MG63 (cell line): ENCODE results near the gene NDUFC2. TPM values are rescaled to one million over a fixed set of nuclear protein-coding genes. Genes with fewer than 3 reads are reported as not detected.
"Not testable (repeated sequence)": the region's sequence is repeated elsewhere in the genome, so short reads cannot be mapped to it uniquely, and the experiment has no call there.

Experiments used
- DNase-seq: peaks from one replicate; pipeline ENCODE4 v3.0.0-alpha.2; 2020
- H3K27me3 ChIP-seq: fragments of 250-450 bp; sonication (Bioruptor Pico); 2 replicates; pipeline ENCODE4 v1.5.1; 2020; ENCODE audit warnings: mild to moderate bottlenecking, moderate library complexity
- H3K36me3 ChIP-seq: fragments of 250-450 bp; sonication (Bioruptor Pico); 2 replicates; pipeline ENCODE4 v1.5.1; 2020; ENCODE audit warnings: mild to moderate bottlenecking, moderate library complexity
- H3K4me3 ChIP-seq: fragments of 250-450 bp; sonication (Bioruptor Pico); 2 replicates; pipeline ENCODE4 v1.5.1; 2020; ENCODE audit warnings: mild to moderate bottlenecking, moderate library complexity
- H3K9me3 ChIP-seq: fragments of 250-450 bp; sonication (Bioruptor Pico); 2 replicates; pipeline ENCODE4 v1.5.1; 2020; ENCODE audit warnings: mild to moderate bottlenecking, moderate library complexity
- total RNA-seq: library from RNA; depleted of rRNA; stranded (reverse); fragments of >200 nt; shearing (Covaris generic); gene quantifications from 2 replicates; pipeline ENCODE4 v1.2.3, GENCODE V29; 2014; ENCODE audit warnings: low replicate concordance

The NDUFC2 gene
- total RNA-seq, 1 experiment from 2014 or later = 77.7 TPM

DNA sequence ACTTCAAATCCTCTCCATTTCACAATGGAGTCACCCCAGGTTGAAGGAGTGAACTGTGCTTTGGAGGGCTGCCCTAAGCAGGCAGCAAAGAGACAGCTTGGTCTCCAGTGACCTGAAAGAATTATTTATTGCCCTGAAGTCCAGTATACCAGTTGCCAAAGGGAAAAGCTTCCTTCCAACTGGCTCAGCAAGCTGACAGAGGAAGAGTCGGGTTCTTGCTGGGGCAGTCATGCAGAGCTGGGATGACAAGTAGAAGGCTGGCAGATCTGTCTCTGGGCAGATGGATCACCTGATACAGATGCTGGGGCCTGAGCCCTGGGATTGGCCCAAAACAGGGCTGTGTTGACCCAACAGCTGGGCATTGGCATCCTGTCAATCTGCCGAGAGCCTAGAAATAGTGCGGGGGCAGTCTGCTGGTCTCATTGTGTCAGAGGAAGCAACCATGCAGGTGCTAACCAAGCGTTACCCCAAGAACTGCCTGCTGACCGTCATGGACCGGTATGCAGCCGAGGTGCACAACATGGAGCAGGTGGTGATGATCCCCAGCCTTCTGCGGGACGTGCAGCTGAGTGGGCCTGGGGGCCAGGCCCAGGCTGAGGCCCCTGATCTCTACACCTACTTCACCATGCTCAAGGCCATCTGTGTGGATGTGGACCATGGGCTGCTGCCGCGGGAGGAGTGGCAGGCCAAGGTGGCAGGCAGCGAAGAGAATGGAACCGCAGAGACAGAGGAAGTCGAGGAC lies 16.1 kb downstream of the NDUFC2 start, which contains the start of gene THRSP:
Gene THRSP, plus strand, starts transcription at position 422 of the 742 bp plus-strand sequence. Its CDS starts 21 bp downstream, at position 443.
- Histone ChIP-seq H3K36me3 (peaks cover 12% of the 10 kb centered on the region), H3K9me3 (no peaks in the 10 kb centered on the region), H3K4me3 (no peak within 1 kb of the TSS), H3K27me3 (no peaks in the 10 kb centered on the region)
- DNase-seq = peak; percentile 11

DNA sequence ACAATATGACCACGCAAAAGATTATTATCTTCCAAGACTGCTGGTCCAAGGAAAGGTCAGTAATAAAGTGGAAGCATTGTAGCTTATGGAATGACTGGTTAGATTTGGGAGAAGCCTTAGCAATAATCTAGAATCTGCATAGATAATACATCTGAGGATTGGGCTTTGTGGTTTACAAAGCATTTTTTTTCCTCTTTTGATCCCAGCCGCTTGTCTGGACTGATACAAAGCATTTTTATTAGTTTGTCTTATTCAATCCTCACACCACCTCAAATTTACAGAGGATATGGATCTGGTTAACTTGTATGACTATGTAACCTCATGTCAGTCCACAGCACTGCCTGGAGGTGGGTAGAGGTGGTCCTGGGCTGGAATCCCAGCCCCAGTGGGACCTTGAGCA lies 17.0 kb downstream of the NDUFC2 start:
- no peak for DNase-seq
- Histone ChIP-seq H3K27me3 (no peaks in the 10 kb centered on the region), H3K4me3 (no peak overlapping the region), H3K9me3 (no peaks in the 10 kb centered on the region), H3K36me3 (peaks cover 4% of the 10 kb centered on the region; the same call in 1 of the 2 replicates)

DNA sequence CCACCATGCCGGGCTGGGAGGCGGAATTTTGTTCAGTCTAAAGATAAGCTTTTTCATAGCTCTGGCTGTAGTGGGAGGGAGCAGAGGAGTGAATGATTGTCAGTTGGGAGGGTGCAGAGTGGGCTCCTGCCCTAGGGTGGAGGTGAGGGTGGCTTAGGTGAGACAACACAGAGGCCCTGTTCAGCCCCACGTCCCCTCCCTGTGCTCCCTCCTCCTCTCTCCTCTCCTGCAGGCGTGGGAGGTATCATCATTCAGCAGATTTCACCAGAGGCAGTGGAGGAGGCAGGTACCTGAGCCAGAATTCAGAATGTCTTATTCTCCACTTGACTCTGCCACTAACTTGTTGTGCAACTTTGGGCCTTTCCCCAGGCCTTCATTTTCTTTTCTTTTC lies 17.7 kb downstream of the NDUFC2 start:
- H3K9me3 ChIP-seq = no peaks in the 10 kb centered on the region
- H3K36me3 ChIP-seq = no peaks in the 10 kb centered on the region

GRCh38 chr11:78061088-78061920 lies 18.4 kb downstream of the NDUFC2 start:
- Histone ChIP-seq H3K4me3 (no peak overlapping the region), H3K27me3 (no peaks in the 10 kb centered on the region), H3K9me3 (no peaks in the 10 kb centered on the region), H3K36me3 (no peaks in the 10 kb centered on the region)
- peak; percentile 18 for DNase-seq

More for the DNA sequence above, 17.7 kb downstream of the NDUFC2 start:
- DNase-seq = no peak
- no peaks in the 10 kb centered on the region for H3K27me3 ChIP-seq
- H3K4me3 ChIP-seq = no peak overlapping the region

- H3K4me3 ChIP-seq = no peak overlapping the region
- no peak for DNase-seq
- H3K36me3 ChIP-seq = no peaks in the 10 kb centered on the region
Measured at GRCh38 chr11:78060533-78060932, 19.1 kb downstream of the NDUFC2 start.

GRCh38 chr11:78059749-78060328 lies 19.8 kb downstream of the NDUFC2 start:
- H3K36me3 ChIP-seq, H3K4me3 ChIP-seq, H3K27me3 ChIP-seq, H3K9me3 ChIP-seq, DNase-seq: not testable (repeated sequence)

More at GRCh38 chr11:78060533-78060932, 19.1 kb downstream of the NDUFC2 start:
- no peaks in the 10 kb centered on the region for H3K27me3 ChIP-seq
- no peaks in the 10 kb centered on the region for H3K9me3 ChIP-seq

DNA sequence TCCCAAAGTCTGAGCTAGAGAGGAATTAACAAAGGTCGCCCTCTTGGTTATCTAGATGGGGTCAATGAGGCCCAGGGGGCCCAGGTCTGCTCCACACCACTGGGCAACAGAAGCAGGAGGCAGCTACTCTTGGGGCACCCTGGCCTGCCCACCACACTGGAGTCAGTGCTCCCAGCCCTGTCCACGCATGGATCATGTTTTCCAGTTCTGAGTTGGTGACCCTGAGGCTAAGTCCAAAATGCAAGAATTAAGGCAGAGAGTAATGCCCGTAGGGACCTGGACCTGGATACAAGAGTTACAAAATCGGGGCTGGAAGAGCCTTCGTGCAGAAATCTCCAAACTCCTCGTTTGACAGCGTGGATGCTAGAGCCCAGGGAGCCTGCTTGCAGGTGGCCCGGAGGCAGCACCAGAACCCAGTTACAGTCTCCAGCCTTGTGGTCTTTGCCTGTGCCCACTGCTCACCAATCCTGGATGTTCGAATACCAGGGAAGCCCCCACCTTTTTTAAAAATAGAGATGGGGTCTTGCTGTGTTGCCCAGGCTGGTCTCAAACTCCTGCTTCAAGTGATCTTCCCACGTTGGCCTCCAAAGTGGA lies 22.1 kb downstream of the NDUFC2 start:
- no peak for DNase-seq
- no peaks in the 10 kb centered on the region for H3K9me3 ChIP-seq
- no peak overlapping the region for H3K4me3 ChIP-seq
- H3K36me3 ChIP-seq = no peaks in the 10 kb centered on the region
- H3K27me3 ChIP-seq = no peaks in the 10 kb centered on the region

GRCh38 chr11:78056093-78056492 lies 23.6 kb downstream of the NDUFC2 start:
- H3K9me3 ChIP-seq = no peaks in the 10 kb centered on the region
- H3K4me3 ChIP-seq = no peak overlapping the region
- no peaks in the 10 kb centered on the region for H3K27me3 ChIP-seq
- no peaks in the 10 kb centered on the region for H3K36me3 ChIP-seq
- DNase-seq = no peak

- no peaks in the 10 kb centered on the region for H3K9me3 ChIP-seq
- H3K4me3 ChIP-seq = no peak overlapping the region
- no peaks in the 10 kb centered on the region for H3K36me3 ChIP-seq
- DNase-seq = no peak
- no peaks in the 10 kb centered on the region for H3K27me3 ChIP-seq
Measured at GRCh38 chr11:78054971-78055370, 24.7 kb downstream of the NDUFC2 start.

GRCh38 chr11:78050964-78051831 lies 28.5 kb downstream of the NDUFC2 start:
- no peaks in the 10 kb centered on the region for H3K36me3 ChIP-seq
- no peaks in the 10 kb centered on the region for H3K9me3 ChIP-seq
- peak; percentile 64 for DNase-seq
- no peaks in the 10 kb centered on the region for H3K27me3 ChIP-seq
- H3K4me3 ChIP-seq = no peak overlapping the region

- Histone ChIP-seq H3K27me3 (no peaks in the 10 kb centered on the region), H3K9me3 (no peaks in the 10 kb centered on the region), H3K4me3 (no peak overlapping the region), H3K36me3 (no peaks in the 10 kb centered on the region)
- DNase-seq = no peak
Measured at GRCh38 chr11:78049348-78049747, 30.3 kb downstream of the NDUFC2 start.

GRCh38 chr11:78048561-78048960 lies 31.1 kb downstream of the NDUFC2 start:
- Histone ChIP-seq H3K4me3 (no peak overlapping the region), H3K36me3 (no peaks in the 10 kb centered on the region), H3K9me3 (no peaks in the 10 kb centered on the region), H3K27me3 (no peaks in the 10 kb centered on the region)
- DNase-seq = no peak

- H3K36me3 ChIP-seq = no peaks in the 10 kb centered on the region
- no peaks in the 10 kb centered on the region for H3K27me3 ChIP-seq
- H3K9me3 ChIP-seq = no peaks in the 10 kb centered on the region
- no peak for DNase-seq
- no peak overlapping the region for H3K4me3 ChIP-seq
Measured at GRCh38 chr11:78046486-78046854, 33.2 kb downstream of the NDUFC2 start.

DNA sequence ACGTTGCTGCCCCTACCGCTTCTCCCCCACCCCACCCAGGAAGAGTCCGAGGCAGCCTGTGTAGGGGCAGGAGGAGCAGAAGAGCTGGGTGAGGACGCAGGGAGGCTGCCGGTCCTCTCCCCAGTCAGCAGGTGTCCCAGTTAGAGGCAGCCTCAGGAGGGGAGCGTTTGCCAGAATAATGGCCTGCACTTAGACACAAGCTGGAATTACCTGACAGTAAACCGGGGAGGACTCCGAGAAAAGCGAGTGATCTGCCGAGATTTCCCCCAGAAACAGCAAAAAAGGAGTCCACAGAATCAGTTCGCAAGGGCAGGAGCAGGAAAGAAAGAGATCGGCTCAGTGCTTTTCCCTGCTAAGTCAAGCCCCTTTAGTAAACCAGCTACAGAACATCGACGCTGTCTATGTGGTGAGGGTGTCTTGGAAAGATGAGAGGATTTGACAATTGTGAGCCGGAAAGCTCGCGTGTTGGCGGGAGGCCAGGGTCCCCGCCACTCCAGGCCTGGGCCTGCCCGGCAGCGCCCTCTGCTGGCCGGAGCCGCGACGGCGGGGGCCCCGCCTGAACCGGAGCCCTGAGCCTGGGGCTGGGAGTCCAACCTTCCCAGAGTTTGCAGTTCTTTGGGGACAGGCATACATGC lies 33.7 kb downstream of the NDUFC2 start:
- H3K4me3 ChIP-seq = peak overlapping the region; percentile 32
- no peaks in the 10 kb centered on the region for H3K27me3 ChIP-seq
- no peaks in the 10 kb centered on the region for H3K36me3 ChIP-seq
- peak; percentile 71 for DNase-seq
- H3K9me3 ChIP-seq = no peaks in the 10 kb centered on the region

DNA sequence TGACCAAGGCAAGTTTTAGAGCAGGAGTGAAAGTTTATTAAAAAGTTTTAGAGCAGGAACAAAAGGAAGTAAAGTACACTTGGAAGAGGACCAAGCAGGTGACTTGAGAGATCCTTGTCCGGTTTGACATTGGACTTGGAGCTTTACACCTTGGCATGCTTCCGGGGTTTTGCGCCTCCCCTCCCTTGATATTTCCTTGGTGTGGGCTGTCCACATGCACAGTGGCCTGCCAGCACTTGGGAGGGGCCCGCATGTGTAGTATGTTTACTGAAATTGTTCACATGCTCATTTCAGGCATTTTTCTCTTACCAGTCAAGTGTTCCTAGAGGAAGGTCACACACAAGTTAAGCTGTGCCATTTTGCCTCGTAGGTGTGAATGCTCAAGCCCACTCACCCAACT lies 35.0 kb downstream of the NDUFC2 start:
- H3K9me3 ChIP-seq = no peaks in the 10 kb centered on the region
- no peaks in the 10 kb centered on the region for H3K27me3 ChIP-seq
- no peak overlapping the region for H3K4me3 ChIP-seq
- no peak for DNase-seq
- no peaks in the 10 kb centered on the region for H3K36me3 ChIP-seq
